ENCODE measurements around the gene RUNX3.

The RUNX3 gene

GRCh38 chr1:24859063-24860010, 70.7 kb downstream of the RUNX3 start:
- no peak for DNase-seq (ENCODE audit: extremely low read depth, low read depth)
- no peak overlapping the region for H3K4me3 ChIP-seq (replicated peaks; ENCODE audit: low read depth, low read length)
- no peak for TF ChIP-seq CTCF (IDR thresholded peaks at IDR 0.05; ENCODE audit: low read depth, low read length, missing control alignments)

GRCh38 chr1:24858277-24858676, 71.8 kb downstream of the RUNX3 start:
- no peak overlapping the region for H3K4me3 ChIP-seq (replicated peaks; ENCODE audit: low read depth, low read length)
- no peak for DNase-seq (ENCODE audit: extremely low read depth, low read depth)
- no peak for TF ChIP-seq CTCF (IDR thresholded peaks at IDR 0.05; ENCODE audit: low read depth, low read length, missing control alignments)

- no peak for TF ChIP-seq CTCF (IDR thresholded peaks at IDR 0.05; ENCODE audit: low read depth, low read length, missing control alignments)
- H3K4me3 ChIP-seq (replicated peaks; ENCODE audit: low read depth, low read length): no peak overlapping the region
- no peak for DNase-seq (ENCODE audit: extremely low read depth, low read depth)
Measured at GRCh38 chr1:24857507-24858133, 72.5 kb downstream of the RUNX3 start.

GRCh38 chr1:24856787-24857506, 73.1 kb downstream of the RUNX3 start:
- no peak overlapping the region for H3K4me3 ChIP-seq (replicated peaks; ENCODE audit: low read depth, low read length)
- DNase-seq (ENCODE audit: extremely low read depth, low read depth): no peak
- no peak for TF ChIP-seq CTCF (IDR thresholded peaks at IDR 0.05; ENCODE audit: low read depth, low read length, missing control alignments)

GRCh38 chr1:24855474-24855873, 74.6 kb downstream of the RUNX3 start:
- H3K4me3 ChIP-seq (replicated peaks; ENCODE audit: low read depth, low read length): no peak overlapping the region
- DNase-seq (ENCODE audit: extremely low read depth, low read depth): no peak

More at GRCh38 chr1:24855474-24855873, 74.6 kb downstream of the RUNX3 start:
- no peak for TF ChIP-seq CTCF (IDR thresholded peaks at IDR 0.05; ENCODE audit: low read depth, low read length, missing control alignments)
